Prostate gland (tissue), 2 donors: ENCODE data around the gene MT1HL1.

Experiments
- POLR2A ChIP-seq: fragments of 450-650 bp; IDR thresholded peaks from one replicate; pipeline ENCODE4 v1.6.1; 2016; ENCODE audit warnings: antibody characterized with exemption, mild to moderate bottlenecking
- TF ChIP-seq, protein P1 (sequence below), 4 experiments: fragments of 200-600 bp in 2 of 4; fragments of 450-650 bp in 2 of 4; sonication (generic) in 2 of 4; IDR thresholded peaks; 1 replicate in 3 of 4; 2 replicates in 1 of 4; pipeline ENCODE4 v1.5.1; 2016 to 2019; ENCODE audit warnings: antibody characterized with exemption in 4 of 4, mild to moderate bottlenecking in 2 of 4, moderate library complexity in 2 of 4

DNA sequence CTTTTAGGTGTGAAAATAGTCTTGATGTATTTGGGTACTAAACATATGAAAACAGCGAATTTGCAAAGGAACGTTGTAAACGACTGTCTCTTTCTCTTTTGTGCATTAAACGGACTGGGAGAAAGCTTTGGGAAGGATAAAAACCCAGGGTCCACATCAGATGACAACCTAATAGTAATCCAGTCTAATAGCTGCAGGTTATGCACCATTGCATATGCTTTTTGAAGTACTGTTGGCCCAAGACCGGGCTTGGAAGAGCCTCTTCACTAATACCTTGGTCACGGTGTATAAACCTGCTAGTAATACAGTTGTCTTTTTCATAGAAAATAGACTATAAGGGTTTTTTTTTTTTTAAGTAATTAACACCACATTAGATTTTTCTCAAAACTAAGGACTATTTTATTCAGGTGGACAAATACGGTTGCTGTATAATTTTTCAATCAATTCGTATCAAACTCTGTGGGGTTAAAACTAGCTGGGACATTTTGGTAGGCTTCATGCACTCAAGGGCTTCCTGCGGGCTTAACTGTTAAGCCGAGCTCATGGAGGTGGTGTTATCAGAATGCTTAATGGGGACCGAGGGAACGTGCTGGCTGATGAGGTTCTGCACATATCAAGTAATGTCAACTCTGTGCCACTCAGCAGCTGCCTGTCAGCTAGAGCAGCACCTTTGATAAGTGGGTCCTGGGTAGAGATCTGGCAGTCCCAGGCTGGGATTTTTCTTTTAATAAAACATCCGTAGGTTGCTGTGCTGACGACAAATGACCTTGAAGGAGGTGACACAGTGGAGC is 39.8 kb upstream of the MT1HL1 start:
- TF ChIP-seq, protein P1, sequence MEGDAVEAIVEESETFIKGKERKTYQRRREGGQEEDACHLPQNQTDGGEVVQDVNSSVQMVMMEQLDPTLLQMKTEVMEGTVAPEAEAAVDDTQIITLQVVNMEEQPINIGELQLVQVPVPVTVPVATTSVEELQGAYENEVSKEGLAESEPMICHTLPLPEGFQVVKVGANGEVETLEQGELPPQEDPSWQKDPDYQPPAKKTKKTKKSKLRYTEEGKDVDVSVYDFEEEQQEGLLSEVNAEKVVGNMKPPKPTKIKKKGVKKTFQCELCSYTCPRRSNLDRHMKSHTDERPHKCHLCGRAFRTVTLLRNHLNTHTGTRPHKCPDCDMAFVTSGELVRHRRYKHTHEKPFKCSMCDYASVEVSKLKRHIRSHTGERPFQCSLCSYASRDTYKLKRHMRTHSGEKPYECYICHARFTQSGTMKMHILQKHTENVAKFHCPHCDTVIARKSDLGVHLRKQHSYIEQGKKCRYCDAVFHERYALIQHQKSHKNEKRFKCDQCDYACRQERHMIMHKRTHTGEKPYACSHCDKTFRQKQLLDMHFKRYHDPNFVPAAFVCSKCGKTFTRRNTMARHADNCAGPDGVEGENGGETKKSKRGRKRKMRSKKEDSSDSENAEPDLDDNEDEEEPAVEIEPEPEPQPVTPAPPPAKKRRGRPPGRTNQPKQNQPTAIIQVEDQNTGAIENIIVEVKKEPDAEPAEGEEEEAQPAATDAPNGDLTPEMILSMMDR (IDR thresholded peaks at IDR 0.05), result no peak
- TF ChIP-seq POLR2A, result no peak
